Hepatocyte (in vitro differentiated cells): ENCODE data around the gene ITGAE. TPM values are rescaled to one million over a fixed set of nuclear protein-coding genes. Genes with fewer than 3 reads are reported as not detected.

Experiments used
- DNase-seq: peaks from one replicate; pipeline ENCODE4 v3.0.0-alpha.2; 2016; ENCODE audit warnings: low spot score
- H2AFZ ChIP-seq: fragments of 200-600 bp; sonication (generic); 2 replicates; pipeline ENCODE4 v1.6.0; 2016; ENCODE audit warnings: antibody characterized with exemption, mild to moderate bottlenecking
- H3K27ac ChIP-seq: fragments of 200-600 bp; sonication (generic); 2 replicates; pipeline ENCODE4 v1.5.1; 2016; ENCODE audit warnings: mild to moderate bottlenecking
- H3K27me3 ChIP-seq: fragments of 200-600 bp; sonication (generic); 2 replicates; pipeline ENCODE4 v1.6.1; 2016
- H3K36me3 ChIP-seq: fragments of 200-600 bp; sonication (generic); replicated peaks from 2 replicates; pipeline ENCODE4 v1.5.1; 2016; ENCODE audit warnings: low read depth; ENCODE audit not compliant: insufficient read depth
- H3K4me1 ChIP-seq: fragments of 200-600 bp; sonication (generic); 2 replicates; pipeline ENCODE4 v1.5.1; 2016; ENCODE audit warnings: mild to moderate bottlenecking, moderate library complexity; ENCODE audit not compliant: insufficient read depth
- H3K4me2 ChIP-seq: fragments of 200-600 bp; sonication (generic); 2 replicates; pipeline ENCODE4 v1.6.0; 2016
- H3K4me3 ChIP-seq: fragments of 200-600 bp; sonication (generic); 2 replicates; pipeline ENCODE4 v1.5.1; 2016; ENCODE audit warnings: mild to moderate bottlenecking
- H3K79me2 ChIP-seq: fragments of 200-600 bp; sonication (generic); 2 replicates; pipeline ENCODE4 v1.6.0; 2017; ENCODE audit warnings: mild to moderate bottlenecking
- H3K9me2 ChIP-seq: fragments of 200-600 bp; sonication (generic); replicated peaks from 2 replicates; pipeline ENCODE4 v1.6.0; 2017; ENCODE audit warnings: mild to moderate bottlenecking; ENCODE audit not compliant: insufficient read depth
- H3K9me3 ChIP-seq: fragments of 200-600 bp; sonication (generic); 2 replicates; pipeline ENCODE4 v1.5.1; 2016; ENCODE audit warnings: low read depth, mild to moderate bottlenecking
- H4K20me1 ChIP-seq: fragments of 200-600 bp; sonication (generic); 2 replicates; pipeline ENCODE4 v1.6.0; 2016; ENCODE audit warnings: mild to moderate bottlenecking; ENCODE audit not compliant: insufficient read depth, poor library complexity, severe bottlenecking
- CTCF ChIP-seq: fragments of 200-600 bp; sonication (generic); IDR thresholded peaks from 2 replicates; pipeline ENCODE4 v1.5.1; 2016; ENCODE audit warnings: antibody characterized with exemption, mild to moderate bottlenecking; ENCODE audit not compliant: poor library complexity
- EZH2 ChIP-seq: fragments of 200-600 bp; sonication (generic); IDR thresholded peaks from 2 replicates; pipeline ENCODE4 v1.6.1; 2016; ENCODE audit warnings: antibody characterized with exemption, mild to moderate bottlenecking, borderline replicate concordance
- EZH2phosphoT487 ChIP-seq: fragments of 200-600 bp; sonication (generic); IDR thresholded peaks from one replicate; pipeline ENCODE4 v1.6.1; 2018; ENCODE audit warnings: antibody characterized with exemption, mild to moderate bottlenecking, low read depth, moderate library complexity; ENCODE audit not compliant: unreplicated experiment, severe bottlenecking
- WGBS: methylation state at CpG from one replicate; pipeline ENCODE4 v1.1.6; 2016; ENCODE audit warnings: low lambda C conversion rate; ENCODE audit errors: missing lambda C conversion rate; 5-methylcytosine and 5-hydroxymethylcytosine counted together
- polyA plus RNA-seq: library from polyadenylated mRNA; unstranded; fragments of >200 nt; fragmentation: Nextera tagmentation; extraction: Ambion mirVana; gene quantifications from 2 replicates; pipeline ENCODE4 v1.2.1, GENCODE V29; 2016
- total RNA-seq: library from RNA; depleted of rRNA; stranded (reverse); fragments of >200 nt; gene quantifications from 2 replicates; pipeline ENCODE4 v1.2.3, GENCODE V29; 2014

The ITGAE gene
- total and polyA plus RNA-seq, 2 experiments from 2014 or later = 28.1 to 77.0 TPM

GRCh38 chr17:3761036-3761917 is 39.7 kb downstream of the ITGAE start:
- Histone ChIP-seq H3K9me2 (no peaks in the 10 kb centered on the region), H2AFZ (no peak overlapping the region), H3K4me1 (no peaks in the 10 kb centered on the region), H3K36me3 (no peaks in the 10 kb centered on the region), H3K4me3 (no peak overlapping the region), H3K27ac (no peak overlapping the region), H3K4me2 (no peak overlapping the region), H3K9me3 (no peaks in the 10 kb centered on the region), H3K79me2 (no peaks in the 10 kb centered on the region), H4K20me1 (no peaks in the 10 kb centered on the region), H3K27me3 (no peaks in the 10 kb centered on the region)
- no peak for DNase-seq
- TF ChIP-seq EZH2phosphoT487 (no peak), CTCF (no peak), EZH2 (no peak)
- 84% methylated on average over 20 of the region's 23 CpGs for WGBS

GRCh38 chr17:3759597-3760216 is 41.3 kb downstream of the ITGAE start:
- no peak overlapping the region for H3K4me3 ChIP-seq
- H3K9me2 ChIP-seq = no peaks in the 10 kb centered on the region
- H4K20me1 ChIP-seq = no peaks in the 10 kb centered on the region
- H3K27ac ChIP-seq = no peak overlapping the region
- no peaks in the 10 kb centered on the region for H3K4me1 ChIP-seq
- H3K4me2 ChIP-seq = no peak overlapping the region
- H3K79me2 ChIP-seq = no peaks in the 10 kb centered on the region
- DNase-seq = no peak
- no peak for TF ChIP-seq EZH2phosphoT487
- TF ChIP-seq EZH2 = no peak
- no peak for TF ChIP-seq CTCF
- H3K36me3 ChIP-seq = no peaks in the 10 kb centered on the region
- no peaks in the 10 kb centered on the region for H3K27me3 ChIP-seq
- H2AFZ ChIP-seq = no peak overlapping the region
- H3K9me3 ChIP-seq = no peaks in the 10 kb centered on the region
- 90% methylated on average over 6 of the region's 6 CpGs for WGBS

- peak overlapping the region; percentile 93 for H3K4me2 ChIP-seq
- WGBS = 50% methylated on average over 20 of the region's 20 CpGs
Measured at GRCh38 chr17:3755335-3756030, 45.5 kb downstream of the ITGAE start.

More at GRCh38 chr17:3755335-3756030, 45.5 kb downstream of the ITGAE start:
- Histone ChIP-seq H4K20me1 (no peaks in the 10 kb centered on the region), H3K9me3 (no peaks in the 10 kb centered on the region), H3K36me3 (no peaks in the 10 kb centered on the region), H3K27ac (peak overlapping the region; percentile 93), H3K9me2 (no peaks in the 10 kb centered on the region), H2AFZ (peak overlapping the region; percentile 99), H3K4me3 (peak overlapping the region; percentile 61), H3K4me1 (no peaks in the 10 kb centered on the region), H3K79me2 (no peaks in the 10 kb centered on the region), H3K27me3 (no peaks in the 10 kb centered on the region)
- DNase-seq = no peak
- no peak for TF ChIP-seq EZH2phosphoT487
- no peak for TF ChIP-seq CTCF
- TF ChIP-seq EZH2 = no peak
